ENCODE results near the gene ZNF335.

DNA sequence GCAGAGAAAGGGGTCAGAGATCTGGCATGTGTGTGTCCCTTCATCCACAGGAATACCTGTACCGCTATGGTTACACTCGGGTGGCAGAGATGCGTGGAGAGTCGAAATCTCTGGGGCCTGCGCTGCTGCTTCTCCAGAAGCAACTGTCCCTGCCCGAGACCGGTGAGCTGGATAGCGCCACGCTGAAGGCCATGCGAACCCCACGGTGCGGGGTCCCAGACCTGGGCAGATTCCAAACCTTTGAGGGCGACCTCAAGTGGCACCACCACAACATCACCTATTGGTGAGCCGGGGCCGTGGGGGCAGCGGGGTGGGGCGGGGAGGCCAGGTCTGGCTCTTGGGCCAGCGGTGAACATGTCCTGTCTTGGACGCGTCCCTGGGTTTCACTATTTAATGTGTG, 37.8 kb upstream of the ZNF335 start:
- TF ChIP-seq POLR2A (IDR thresholded peaks at IDR 0.05; ENCODE audit: extremely low read depth, insufficient read length) (no peak), CTCF (IDR thresholded peaks at IDR 0.05; ENCODE audit: low read depth, low read length) (no peak), MAX (IDR thresholded peaks at IDR 0.05; ENCODE audit: low read depth, low read length) (no peak)

All from NB4 (cell line).